Measurements from ENCODE around the gene MUS81. TPM values are rescaled to one million over a fixed set of nuclear protein-coding genes. Genes with fewer than 3 reads are reported as not detected.
"Not testable (repeated sequence)": the region's sequence is repeated elsewhere in the genome, so short reads cannot be mapped to it uniquely, and the experiment has no call there.

The MUS81 gene
- total RNA-seq, result 20.4 TPM

- ATAC-seq, result peak; percentile 62
These were observed at the start of gene MUS81 for GRCh38 chr11:65860278-65861164. Gene MUS81 (plus strand): TSS chr11:65860433. CDS start chr11:65860754, 321 bp downstream.

- ATAC-seq, result no peak
These were observed 48.3 kb upstream of the MUS81 start for GRCh38 chr11:65811764-65812475.

- ATAC-seq, result peak; percentile 82
These were observed 45.9 kb upstream of the MUS81 start for GRCh38 chr11:65814131-65814985.

GRCh38 chr11:65814986-65815565 is 45.2 kb upstream of the MUS81 start:
- ATAC-seq, result peak; percentile 2

- ATAC-seq, result no peak
These were observed 43.5 kb upstream of the MUS81 start for GRCh38 chr11:65816696-65817095.

GRCh38 chr11:65817312-65817834 is 42.9 kb upstream of the MUS81 start:
- no peak for ATAC-seq

GRCh38 chr11:65817835-65818680 is 42.2 kb upstream of the MUS81 start:
- ATAC-seq, result peak; percentile 88

GRCh38 chr11:65821107-65821506 is 39.1 kb upstream of the MUS81 start:
- no peak for ATAC-seq

- ATAC-seq, result no peak
These were observed 37.3 kb upstream of the MUS81 start for GRCh38 chr11:65822776-65823528.

- no peak for ATAC-seq
These were observed 33.1 kb upstream of the MUS81 start for GRCh38 chr11:65826984-65827735.

- no peak for ATAC-seq
These were observed 30.8 kb upstream of the MUS81 start for GRCh38 chr11:65829459-65829858.

GRCh38 chr11:65832231-65832630 is 28.0 kb upstream of the MUS81 start:
- ATAC-seq, result not testable (repeated sequence)

GRCh38 chr11:65833297-65834030 is 26.8 kb upstream of the MUS81 start, which contains the start of gene SNX32:
Gene SNX32 (plus strand): TSS chr11:65833963. CDS start chr11:65834066, 103 bp downstream.
- peak; percentile 99 for ATAC-seq

- ATAC-seq, result no peak
These were observed 26.0 kb upstream of the MUS81 start for GRCh38 chr11:65834202-65834601.

- ATAC-seq, result peak; percentile 53
These were observed 18.1 kb upstream of the MUS81 start for GRCh38 chr11:65842144-65842543.

GRCh38 chr11:65843811-65844210 is 16.4 kb upstream of the MUS81 start:
- peak; percentile 25 for ATAC-seq

GRCh38 chr11:65844231-65844872 is 15.9 kb upstream of the MUS81 start:
- ATAC-seq, result peak; percentile 6

GRCh38 chr11:65847746-65848145 is 12.5 kb upstream of the MUS81 start:
- no peak for ATAC-seq

Measured in esophagus mucosa (tissue), 1 donor.